GM19238 (cell line): ENCODE measurements around the gene EMSY.

Source experiments
- DNase-seq: peaks from one replicate; pipeline ENCODE4 v3.0.0; 2011; ENCODE audit warnings: low spot score; ENCODE audit not compliant: insufficient read length

Gene EMSY

GRCh38 chr11:76596652-76597051, 151.8 kb downstream of the EMSY start:
- no peak for DNase-seq

- no peak for DNase-seq
These were observed 153.0 kb downstream of the EMSY start for GRCh38 chr11:76597533-76598425.

GRCh38 chr11:76598426-76598839, 153.6 kb downstream of the EMSY start:
- DNase-seq: no peak

GRCh38 chr11:76599041-76600013, 154.5 kb downstream of the EMSY start:
- no peak for DNase-seq

GRCh38 chr11:76600124-76600655, 155.4 kb downstream of the EMSY start:
- no peak for DNase-seq

- no peak for DNase-seq
These were observed 156.5 kb downstream of the EMSY start for GRCh38 chr11:76601272-76601671.

GRCh38 chr11:76601724-76602123, 156.9 kb downstream of the EMSY start:
- no peak for DNase-seq

- no peak for DNase-seq
These were observed 157.6 kb downstream of the EMSY start for GRCh38 chr11:76602431-76602861.
